Prostate gland (tissue), 2 donors: Measurements from ENCODE around the gene CSNK1G2.

Source experiments
- CTCF ChIP-seq, 4 experiments: fragments of 200-600 bp in 2 of 4; fragments of 450-650 bp in 2 of 4; sonication (generic) in 2 of 4; IDR thresholded peaks; 1 replicate in 3 of 4; 2 replicates in 1 of 4; pipeline ENCODE4 v1.5.1; 2016 to 2019; ENCODE audit warnings: antibody characterized with exemption in 4 of 4, mild to moderate bottlenecking in 2 of 4, moderate library complexity in 2 of 4
- POLR2A ChIP-seq: fragments of 450-650 bp; IDR thresholded peaks from one replicate; pipeline ENCODE4 v1.6.1; 2016; ENCODE audit warnings: antibody characterized with exemption, mild to moderate bottlenecking
- POLR2AphosphoS5 ChIP-seq: sonication (generic); formaldehyde crosslinking; IDR thresholded peaks from one replicate; pipeline ENCODE4 v1.6.1; 2017; ENCODE audit warnings: antibody characterized with exemption

- no peak for TF ChIP-seq POLR2A
- no peak for TF ChIP-seq CTCF (IDR thresholded peaks at IDR 0.05)
- no peak for TF ChIP-seq POLR2AphosphoS5
Observed at GRCh38 chr19:1936916-1937610, 3.9 kb upstream of the CSNK1G2 start.
